ENCODE data around the gene NSMF. TPM values are rescaled to one million over a fixed set of nuclear protein-coding genes. Genes with fewer than 3 reads are reported as not detected.

The NSMF gene
- total and polyA plus RNA-seq, 2 donors (not counting 3 experiments of a cell fraction or from before 2014, with no cell fraction given) = 43.3 to 53.7 TPM

DNA sequence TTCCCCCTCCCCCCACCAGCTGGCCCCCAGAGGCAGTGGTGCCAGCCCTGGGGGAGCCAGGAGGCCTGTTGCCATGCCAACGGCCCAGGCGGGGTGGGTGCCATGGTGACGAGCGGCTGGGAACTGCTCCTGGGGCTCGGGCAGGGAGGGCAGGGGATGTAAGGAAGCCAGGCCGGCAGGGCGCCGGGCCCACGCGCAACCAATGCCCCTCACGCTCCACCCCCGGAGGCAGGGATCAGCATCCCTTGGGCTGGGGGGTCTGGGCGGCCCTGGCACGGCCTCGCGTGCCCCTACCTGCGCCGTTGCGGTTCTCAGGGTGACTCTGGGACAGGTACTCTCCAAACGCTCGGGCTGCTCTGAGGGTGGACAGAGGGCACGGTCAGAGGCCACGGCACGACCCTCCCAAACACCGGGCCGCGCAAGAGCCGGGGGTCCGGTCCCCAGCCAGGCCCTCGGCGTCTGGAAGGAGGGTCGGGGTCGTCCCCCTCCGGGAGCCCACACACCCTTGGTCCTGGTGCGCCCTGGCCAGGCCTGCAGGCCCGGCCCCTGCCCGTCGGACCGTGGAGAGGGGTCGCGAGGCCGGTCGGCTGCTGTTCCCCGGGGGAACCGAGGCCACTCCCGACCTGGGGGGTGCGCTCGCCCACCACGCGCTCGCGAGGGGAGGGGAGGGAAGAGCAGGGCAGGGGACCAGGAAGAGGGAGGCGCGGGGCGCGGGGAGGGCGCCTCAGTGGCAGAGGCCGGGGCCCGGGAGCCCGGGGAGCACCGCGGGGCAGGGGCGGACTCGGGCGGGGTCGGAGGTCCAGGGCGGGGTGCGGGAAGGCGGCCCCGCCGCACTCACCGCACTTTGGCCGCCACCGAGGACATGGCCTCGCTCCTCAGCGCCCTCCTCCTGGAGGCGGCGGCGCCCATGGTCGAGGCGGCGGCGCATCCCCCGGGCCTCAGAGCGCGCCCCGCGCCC lies 661 bp downstream of the NSMF start:
- dilution Hi-C loops (cut with MboI; ENCODE audit: extremely low pct_ligation_motif_present, low sequenced_read_pairs) (no loop called here), intact Hi-C loops (cut with micrococcal nuclease) (no loop called here)
- POLR2A ChIA-PET = no interaction called here
- peak overlapping the region; percentile 37 for H3K4me2 ChIP-seq (ENCODE audit: insufficient read depth, low read length)
- H2AFZ ChIP-seq (ENCODE audit: low read depth, low read length) = peak overlapping the region; percentile 24
- H3K9me1 ChIP-seq (replicated peaks; ENCODE audit: control insufficient read depth, extremely low read depth, insufficient read depth, low read length) = no peaks in the 10 kb centered on the region
- H3K4me1 ChIP-seq (ENCODE audit: control insufficient read depth, extremely low read depth, insufficient read depth, low read length) = peaks cover 11% of the 10 kb centered on the region
- H3K27ac ChIP-seq (ENCODE audit: insufficient read depth, low read depth, low read length) = peak overlapping the region; percentile 53
- BruUV-seq (replicated peaks) = TSS peak; percentile 11
- TF ChIP-seq POLR2AphosphoS5 (IDR thresholded peaks at IDR 0.05; ENCODE audit: insufficient read depth, low read depth, low read length) = no peak
- DNase-seq (ENCODE audit: low read depth, low spot score) = no peak
- CTCF ChIA-PET = interaction anchor here (1.0 to 1.3 kb wide), 4 partner anchors 36 to 172 kb away, joined by 3 to 5 read pairs (median 4); partner anchors contain the start of genes EXD3 and NOXA1
- H3K4me3 ChIP-seq (replicated peaks in 1 of 3; ENCODE audit: insufficient read depth in 1 of 3, low read depth in 1 of 3, low read length in 3 of 3) = peak overlapping the region; percentile 51 to 60 (median 53)
- no peaks in the 10 kb centered on the region for H4K20me1 ChIP-seq (replicated peaks; ENCODE audit: control insufficient read depth, extremely low read depth, insufficient read depth, low read length)
- no peaks in the 10 kb centered on the region for H3K27me3 ChIP-seq (ENCODE audit: control insufficient read depth in 2 of 2, insufficient read depth in 2 of 2, low read length in 2 of 2)
- peak overlapping the region; percentile 75 for H3K9ac ChIP-seq (replicated peaks; ENCODE audit: extremely low read depth, insufficient read depth, low read length)
- H3K9me3 ChIP-seq (replicated peaks; ENCODE audit: control insufficient read depth, insufficient read depth, low read length) = no peaks in the 10 kb centered on the region
- peaks cover 9% of the 10 kb centered on the region for H3K79me2 ChIP-seq (ENCODE audit: control insufficient read depth, insufficient read depth, low read length)
- no peak for FAIRE-seq
- no peaks in the 10 kb centered on the region for H3K36me3 ChIP-seq (ENCODE audit: control insufficient read depth in 2 of 2, extremely low read depth in 1 of 2, insufficient read depth in 2 of 2, low read length in 2 of 2)

- H3K4me1 ChIP-seq (ENCODE audit: control insufficient read depth, extremely low read depth, insufficient read depth, low read length) = peaks cover 11% of the 10 kb centered on the region
- H3K9me1 ChIP-seq (replicated peaks; ENCODE audit: control insufficient read depth, extremely low read depth, insufficient read depth, low read length) = no peaks in the 10 kb centered on the region
- dilution Hi-C loops (cut with MboI; ENCODE audit: extremely low pct_ligation_motif_present, low sequenced_read_pairs) = no loop called here
- BruUV-seq (replicated peaks) = no TSS peak
- no peak overlapping the region for H2AFZ ChIP-seq (ENCODE audit: low read depth, low read length)
- no peak overlapping the region for H3K27ac ChIP-seq (ENCODE audit: insufficient read depth, low read depth, low read length)
- intact Hi-C loops (cut with micrococcal nuclease) = no loop called here
- H3K27me3 ChIP-seq (ENCODE audit: control insufficient read depth in 2 of 2, insufficient read depth in 2 of 2, low read length in 2 of 2) = no peaks in the 10 kb centered on the region
- CTCF ChIA-PET = no interaction called here
- POLR2A ChIA-PET = no interaction called here
- no peak for DNase-seq (ENCODE audit: low read depth, low spot score)
- peak overlapping the region in 1 of 3 experiments; percentile 51 for H3K4me3 ChIP-seq (replicated peaks in 1 of 3; ENCODE audit: insufficient read depth in 1 of 3, low read depth in 1 of 3, low read length in 3 of 3)
- no peak overlapping the region for H3K4me2 ChIP-seq (ENCODE audit: insufficient read depth, low read length)
- H3K36me3 ChIP-seq (ENCODE audit: control insufficient read depth in 2 of 2, extremely low read depth in 1 of 2, insufficient read depth in 2 of 2, low read length in 2 of 2) = peaks cover 0 to 4% of the 10 kb centered on the region in 2 experiments
- no peaks in the 10 kb centered on the region for H3K9me3 ChIP-seq (replicated peaks; ENCODE audit: control insufficient read depth, insufficient read depth, low read length)
- H4K20me1 ChIP-seq (replicated peaks; ENCODE audit: control insufficient read depth, extremely low read depth, insufficient read depth, low read length) = no peaks in the 10 kb centered on the region
- TF ChIP-seq MYC (IDR thresholded peaks at IDR 0.05; ENCODE audit: low read depth, low read length) (no peak), POLR2AphosphoS5 (IDR thresholded peaks at IDR 0.05; ENCODE audit: insufficient read depth, low read depth, low read length) (no peak), JUN (IDR thresholded peaks at IDR 0.05; ENCODE audit: borderline replicate concordance, insufficient read depth, insufficient read length, low read depth) (no peak), GATA2 (IDR thresholded peaks at IDR 0.05; ENCODE audit: insufficient read depth, insufficient read length, low read depth, low read length) (no peak), FOS (IDR thresholded peaks at IDR 0.05; ENCODE audit: borderline replicate concordance, insufficient read depth, low read length) (no peak), EZH2 (IDR thresholded peaks at IDR 0.05; ENCODE audit: borderline replicate concordance, low read depth, low read length, severe bottlenecking) (no peak)
- no peak overlapping the region for H3K9ac ChIP-seq (replicated peaks; ENCODE audit: extremely low read depth, insufficient read depth, low read length)
- H3K79me2 ChIP-seq (ENCODE audit: control insufficient read depth, insufficient read depth, low read length) = peaks cover 9% of the 10 kb centered on the region
- no peak for FAIRE-seq
Observed at GRCh38 chr9:137457406-137458193, 1.5 kb downstream of the NSMF start.
